Upper lobe of right lung (tissue), 1 donor: ENCODE results near the gene CROCC. TPM values are rescaled to one million over a fixed set of nuclear protein-coding genes. Genes with fewer than 3 reads are reported as not detected.
A peak's percentile ranks its signal among the peaks of the same experiment; 100 is the strongest.

Experiments
- ATAC-seq: fragments of 200-7000 bp; cut with Tn5 transposase; one replicate; pipeline ENCODE4 v1.9.1; 2020; ENCODE audit warnings: mild to moderate bottlenecking, moderate library complexity
- DNase-seq: peaks from one replicate; pipeline ENCODE4 v3.0.0-alpha.2; 2020
- H3K27ac ChIP-seq: fragments of 200-600 bp; one replicate; pipeline ENCODE4 v1.8.0; 2022
- H3K27me3 ChIP-seq: fragments of 200-600 bp; one replicate; pipeline ENCODE4 v1.8.0; 2022; ENCODE audit warnings: mild to moderate bottlenecking
- H3K36me3 ChIP-seq: fragments of 200-600 bp; one replicate; pipeline ENCODE4 v1.8.0; 2022
- H3K4me1 ChIP-seq: fragments of 200-600 bp; one replicate; pipeline ENCODE4 v1.8.0; 2022
- H3K4me3 ChIP-seq: fragments of 200-600 bp; one replicate; pipeline ENCODE4 v1.8.0; 2022; ENCODE audit warnings: mild to moderate bottlenecking
- H3K9me3 ChIP-seq: fragments of 200-600 bp; one replicate; pipeline ENCODE4 v1.8.0; 2022
- intact Hi-C: fragments of 100-400 bp; cut with DNase I; formaldehyde crosslinking; loops from one replicate; pipeline ENCODE4 v1.11.0; 2022
- total RNA-seq: library from RNA; stranded (reverse); fragmentation: NEBNext Ultra II Directional; extraction: Animal tissue kit (Norgen Biotek cat#: 25700); gene quantifications from one replicate; pipeline ENCODE4 v1.2.1, GENCODE V29; 2021
- TF ChIP-seq, protein P1 (sequence below): fragments of 200-600 bp; IDR thresholded peaks from one replicate; pipeline ENCODE4 v1.8.0; 2022; ENCODE audit warnings: antibody characterized with exemption
- donor health status: DM: no; HTN: yes; CAD: no; lungs with severe emphysema.

CROCC gene
- total RNA-seq, 1 donor from 2014 or later: 20.9 TPM

- intact Hi-C loops: no loop called here
- peaks cover 18% of the 10 kb centered on the region for H3K4me1 ChIP-seq
- H3K27ac ChIP-seq: no peak overlapping the region
- DNase-seq (peak; percentile 12), ATAC-seq (no peak)
- peaks cover 24% of the 10 kb centered on the region for H3K36me3 ChIP-seq
- H3K27me3 ChIP-seq: no peaks in the 10 kb centered on the region
- no peaks in the 10 kb centered on the region for H3K9me3 ChIP-seq
- no peak overlapping the region for H3K4me3 ChIP-seq
- TF ChIP-seq, protein P1, sequence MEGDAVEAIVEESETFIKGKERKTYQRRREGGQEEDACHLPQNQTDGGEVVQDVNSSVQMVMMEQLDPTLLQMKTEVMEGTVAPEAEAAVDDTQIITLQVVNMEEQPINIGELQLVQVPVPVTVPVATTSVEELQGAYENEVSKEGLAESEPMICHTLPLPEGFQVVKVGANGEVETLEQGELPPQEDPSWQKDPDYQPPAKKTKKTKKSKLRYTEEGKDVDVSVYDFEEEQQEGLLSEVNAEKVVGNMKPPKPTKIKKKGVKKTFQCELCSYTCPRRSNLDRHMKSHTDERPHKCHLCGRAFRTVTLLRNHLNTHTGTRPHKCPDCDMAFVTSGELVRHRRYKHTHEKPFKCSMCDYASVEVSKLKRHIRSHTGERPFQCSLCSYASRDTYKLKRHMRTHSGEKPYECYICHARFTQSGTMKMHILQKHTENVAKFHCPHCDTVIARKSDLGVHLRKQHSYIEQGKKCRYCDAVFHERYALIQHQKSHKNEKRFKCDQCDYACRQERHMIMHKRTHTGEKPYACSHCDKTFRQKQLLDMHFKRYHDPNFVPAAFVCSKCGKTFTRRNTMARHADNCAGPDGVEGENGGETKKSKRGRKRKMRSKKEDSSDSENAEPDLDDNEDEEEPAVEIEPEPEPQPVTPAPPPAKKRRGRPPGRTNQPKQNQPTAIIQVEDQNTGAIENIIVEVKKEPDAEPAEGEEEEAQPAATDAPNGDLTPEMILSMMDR: no peak
Observed at GRCh38 chr1:17014671-17015567, 93.2 kb downstream of the CROCC start.

GRCh38 chr1:17016317-17016661, 94.6 kb downstream of the CROCC start:
- no peaks in the 10 kb centered on the region for H3K9me3 ChIP-seq
- H3K36me3 ChIP-seq: peaks cover 38% of the 10 kb centered on the region
- no peaks in the 10 kb centered on the region for H3K27me3 ChIP-seq
- no peak overlapping the region for H3K4me3 ChIP-seq
- TF ChIP-seq, protein P1: no peak
- H3K27ac ChIP-seq: no peak overlapping the region
- no peak for DNase-seq
- no peak for ATAC-seq
- peaks cover 7% of the 10 kb centered on the region for H3K4me1 ChIP-seq
- intact Hi-C loops: no loop called here

DNA sequence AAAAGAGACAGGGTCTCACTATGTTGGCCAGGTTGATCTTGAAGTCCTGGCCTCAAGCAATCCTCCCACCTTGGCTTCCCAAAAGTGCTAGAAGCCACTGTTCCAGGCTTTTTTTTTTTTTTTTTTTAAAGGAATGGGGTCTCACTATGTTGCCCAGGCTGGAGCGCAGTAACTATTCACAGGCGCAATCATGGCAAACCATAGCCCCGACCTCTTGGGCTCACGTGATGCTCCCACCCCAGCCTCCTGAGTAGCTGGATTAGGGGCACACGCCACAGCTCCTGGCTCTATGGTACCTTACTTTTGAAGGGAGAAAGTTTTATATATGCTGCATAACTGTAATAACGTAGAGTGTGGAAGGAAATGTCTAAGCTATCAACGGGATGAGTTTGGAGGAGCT, 95.7 kb downstream of the CROCC start:
- H3K36me3 ChIP-seq: peaks cover 49% of the 10 kb centered on the region
- ATAC-seq (no peak), DNase-seq (no peak)
- peaks cover under 1% of the 10 kb centered on the region for H3K4me1 ChIP-seq
- no peak overlapping the region for H3K27ac ChIP-seq
- intact Hi-C loops: no loop called here
- H3K4me3 ChIP-seq: no peak overlapping the region
- H3K27me3 ChIP-seq: no peaks in the 10 kb centered on the region
- TF ChIP-seq, protein P1: no peak
- H3K9me3 ChIP-seq: no peaks in the 10 kb centered on the region

- H3K9me3 ChIP-seq: no peaks in the 10 kb centered on the region
Observed at GRCh38 chr1:17018849-17019248, 97.1 kb downstream of the CROCC start.

GRCh38 chr1:17020502-17020901, 98.8 kb downstream of the CROCC start:
- DNase-seq: no peak
- intact Hi-C loops: no loop called here
- H3K4me1 ChIP-seq: no peaks in the 10 kb centered on the region
- H3K4me3 ChIP-seq: no peak overlapping the region
- H3K27me3 ChIP-seq: no peaks in the 10 kb centered on the region
- TF ChIP-seq, protein P1: no peak
- no peak for ATAC-seq
- no peaks in the 10 kb centered on the region for H3K9me3 ChIP-seq
- peaks cover 80% of the 10 kb centered on the region for H3K36me3 ChIP-seq
- H3K27ac ChIP-seq: no peak overlapping the region

More at GRCh38 chr1:17018849-17019248, 97.1 kb downstream of the CROCC start:
- TF ChIP-seq, protein P1: no peak
- Histone ChIP-seq H3K36me3 (peaks cover 63% of the 10 kb centered on the region), H3K27me3 (no peaks in the 10 kb centered on the region), H3K4me1 (no peaks in the 10 kb centered on the region), H3K27ac (no peak overlapping the region), H3K4me3 (no peak overlapping the region)
- intact Hi-C loops: no loop called here
- ATAC-seq (no peak), DNase-seq (no peak)
